ENCODE results near the gene ENTPD8.

- no peak for TF ChIP-seq ESRRG (CRISPR knock-in tag; IDR thresholded peaks at IDR 0.05)
- TF ChIP-seq ZFP3 (CRISPR knock-in tag; IDR thresholded peaks at IDR 0.05), result no peak
These were observed 4.2 kb upstream of the ENTPD8 start for GRCh38 chr9:137445275-137445807.

All from SK-N-SH treated with all-trans-retinoic acid at 6 μM for 48 hours (cell line).